IMR-90 (cell line): ENCODE measurements around the gene TCF3. TPM values are rescaled to one million over a fixed set of nuclear protein-coding genes. Genes with fewer than 3 reads are reported as not detected.

Experiments used
- ATAC-seq: fragments of 200-7000 bp; cut with Tn5 transposase; 2 replicates; pipeline ENCODE4 v1.9.1; 2020; ENCODE audit warnings: low read depth, mild to moderate bottlenecking, moderate library complexity
- BruUV-seq: library from RNA; stranded (reverse); fragments of 400-500 nt; replicated peaks from 2 replicates; lab custom pipeline; 2021; lab: Mats Ljungman, UMichigan
- CTCF ChIA-PET: fragments of 300-600 bp; formaldehyde crosslinking; extraction: SDS; loops from one replicate; lab custom pipeline; 2021; ENCODE audit warnings: antibody characterized with exemption; lab: Yijun Ruan, JAX
- POLR2A ChIA-PET: fragments of 300-600 bp; sonication (Branson Sonifier 250); formaldehyde crosslinking; loops from one replicate; lab custom pipeline; 2022; ENCODE audit warnings: antibody characterized with exemption; ENCODE audit not compliant: unreplicated experiment; lab: Charles Lee
- DNase-seq: peaks from one replicate; pipeline ENCODE4 v3.0.0; 2013
- H2AFZ ChIP-seq: replicated peaks from 2 replicates; pipeline ENCODE3; 2013; ENCODE audit warnings: low read length, mild to moderate bottlenecking; ENCODE audit not compliant: poor library complexity
- H2AK5ac ChIP-seq: 2 replicates; pipeline ENCODE4 v1.6.1; 2013; ENCODE audit warnings: low read depth, low read length, inconsistent platforms
- H2AK9ac ChIP-seq: replicated peaks from 2 replicates; pipeline ENCODE3; 2013; ENCODE audit warnings: mild to moderate bottlenecking, low read depth, low read length, moderate library complexity; ENCODE audit not compliant: poor library complexity
- H2BK120ac ChIP-seq: 2 replicates; pipeline ENCODE4 v1.6.1; 2013; ENCODE audit warnings: low read depth, low read length, inconsistent platforms
- H2BK15ac ChIP-seq: 3 replicates; pipeline ENCODE4 v1.6.1; 2013; ENCODE audit warnings: low read depth, low read length, inconsistent platforms
- H2BK20ac ChIP-seq: 2 replicates; pipeline ENCODE4 v1.6.1; 2013; ENCODE audit warnings: low read depth, mild to moderate bottlenecking, inconsistent platforms, low read length, moderate library complexity
- H2BK5ac ChIP-seq: 2 replicates; pipeline ENCODE4 v1.6.1; 2013; ENCODE audit warnings: mild to moderate bottlenecking, low read depth, low read length, inconsistent platforms; ENCODE audit not compliant: poor library complexity, severe bottlenecking
- H3K14ac ChIP-seq: replicated peaks from 2 replicates; pipeline ENCODE4 v1.6.1; 2013; ENCODE audit warnings: low read depth, low read length, inconsistent platforms
- H3K18ac ChIP-seq: 2 replicates; pipeline ENCODE4 v1.6.1; 2013; ENCODE audit warnings: low read depth, low read length, control low read depth
- H3K23ac ChIP-seq: 2 replicates; pipeline ENCODE4 v1.6.1; 2013; ENCODE audit warnings: low read depth, low read length, inconsistent platforms
- H3K27ac ChIP-seq: 2 replicates; pipeline ENCODE4 v1.5.1; 2013; ENCODE audit warnings: mild to moderate bottlenecking, control low read depth, low read length; ENCODE audit not compliant: insufficient read depth
- H3K27me3 ChIP-seq: 2 replicates; pipeline ENCODE4 v1.6.1; 2013; ENCODE audit warnings: low read length; ENCODE audit not compliant: control insufficient read depth, insufficient read depth
- H3K36me3 ChIP-seq: 2 replicates; pipeline ENCODE4 v1.6.1; 2013; ENCODE audit warnings: low read length, mixed read lengths; ENCODE audit not compliant: control insufficient read depth, insufficient read depth
- H3K4ac ChIP-seq: 2 replicates; pipeline ENCODE4 v1.6.1; 2013; ENCODE audit warnings: low read depth, low read length, inconsistent platforms
- H3K4me1 ChIP-seq: 2 replicates; pipeline ENCODE4 v1.6.1; 2013; ENCODE audit warnings: low read length, mixed read lengths; ENCODE audit not compliant: control insufficient read depth, insufficient read depth
- H3K4me2 ChIP-seq: 2 replicates; pipeline ENCODE4 v1.6.1; 2013; ENCODE audit warnings: low read depth, mild to moderate bottlenecking, control low read depth, low read length, moderate library complexity
- H3K4me3 ChIP-seq: 2 replicates; pipeline ENCODE4 v1.5.1; 2013; ENCODE audit warnings: low read depth, mild to moderate bottlenecking, control low read depth, low read length, moderate library complexity; ENCODE audit not compliant: insufficient read depth
- H3K56ac ChIP-seq: 2 replicates; pipeline ENCODE4 v1.6.1; 2013; ENCODE audit warnings: low read length, inconsistent platforms; ENCODE audit not compliant: insufficient read depth; ENCODE audit errors: extremely low read depth
- H3K79me1 ChIP-seq, 2 experiments: 2 replicates each; pipeline ENCODE4 v1.6.1; 2013; ENCODE audit warnings: low read length in 2 of 2, inconsistent platforms in 1 of 2, low read depth in 1 of 2
- H3K9ac ChIP-seq: 2 replicates; pipeline ENCODE4 v1.6.1; 2013; ENCODE audit warnings: low read depth, low read length, control low read depth
- H3K9me1 ChIP-seq: 2 replicates; pipeline ENCODE4 v1.6.1; 2013; ENCODE audit warnings: low read length, inconsistent platforms; ENCODE audit not compliant: insufficient read depth
- H3K9me3 ChIP-seq: 2 replicates; pipeline ENCODE4 v1.6.1; 2013; ENCODE audit warnings: low read length; ENCODE audit not compliant: control insufficient read depth, insufficient read depth
- H4K20me1 ChIP-seq: 2 replicates; pipeline ENCODE4 v1.6.1; 2013; ENCODE audit warnings: low read length, inconsistent platforms; ENCODE audit not compliant: insufficient read depth
- H4K5ac ChIP-seq: 2 replicates; pipeline ENCODE4 v1.6.1; 2013; ENCODE audit warnings: mild to moderate bottlenecking, low read depth, low read length, control low read depth
- H4K8ac ChIP-seq, 2 experiments: 2 replicates each; pipeline ENCODE4 v1.6.1; 2013; ENCODE audit warnings: low read depth in 2 of 2, low read length in 2 of 2, control low read depth in 1 of 2, inconsistent platforms in 1 of 2
- H4K91ac ChIP-seq: 2 replicates; pipeline ENCODE4 v1.6.1; 2013; ENCODE audit warnings: low read depth, low read length, inconsistent platforms; ENCODE audit not compliant: insufficient read depth
- BHLHE40 ChIP-seq: fragments of 150-350 bp; IDR thresholded peaks from 2 replicates; pipeline ENCODE4 v1.6.1; 2016; ENCODE audit warnings: mild to moderate bottlenecking, low read depth, low read length
- CHD1 ChIP-seq: IDR thresholded peaks from 2 replicates; pipeline ENCODE4 v1.6.1; 2012; ENCODE audit warnings: low read depth, low read length, improper control_type of control experiment
- CTCF ChIP-seq: conservative IDR thresholded peaks from 2 replicates; pipeline ENCODE4 v1.5.1; 2012; ENCODE audit warnings: mild to moderate bottlenecking, low read depth, low read length, improper control_type of control experiment
- ELK1 ChIP-seq: fragments of 150-350 bp; IDR thresholded peaks from 2 replicates; pipeline ENCODE4 v1.6.1; 2016; ENCODE audit warnings: low read depth, mild to moderate bottlenecking, low read length, moderate library complexity, borderline replicate concordance
- MAZ ChIP-seq: IDR thresholded peaks from 2 replicates; pipeline ENCODE4 v1.6.1; 2012; ENCODE audit warnings: low read depth, mild to moderate bottlenecking, low read length, improper control_type of control experiment, moderate library complexity, borderline replicate concordance
- MXI1 ChIP-seq: IDR thresholded peaks from 2 replicates; pipeline ENCODE4 v1.6.1; 2012; ENCODE audit warnings: low read depth, mild to moderate bottlenecking, low read length, moderate library complexity, borderline replicate concordance
- POLR2A ChIP-seq: IDR thresholded peaks from 2 replicates; pipeline ENCODE4 v1.6.1; 2012; ENCODE audit warnings: mild to moderate bottlenecking, low read depth, low read length
- RFX5 ChIP-seq: IDR thresholded peaks from 2 replicates; pipeline ENCODE4 v1.8.0; 2012; ENCODE audit warnings: low read depth, mild to moderate bottlenecking, low read length, moderate library complexity
- SMC3 ChIP-seq: fragments of 150-350 bp; IDR thresholded peaks from 2 replicates; pipeline ENCODE4 v1.6.1; 2016; ENCODE audit warnings: low read depth, mild to moderate bottlenecking, antibody characterized with exemption, low read length, moderate library complexity
- USF2 ChIP-seq: fragments of 150-350 bp; IDR thresholded peaks from 2 replicates; pipeline ENCODE4 v1.6.1; 2017; ENCODE audit warnings: mild to moderate bottlenecking, antibody characterized with exemption, low read length, low read depth
- WGBS, 2 experiments: methylation state at CpG; one replicate each; pipeline versions ENCODE4 v1.1.5 to v1.1.7; 2013; ENCODE audit warnings: missing lambda C conversion rate in 2 of 2; ENCODE audit not compliant: insufficient read length in 1 of 2; ENCODE audit errors: extremely low coverage in 2 of 2; 5-methylcytosine and 5-hydroxymethylcytosine counted together
- dilution Hi-C: fragments of 300-500 bp; cut with HindIII; formaldehyde crosslinking; loops from one replicate; pipeline ENCODE4 v1.14.3; 2018; ENCODE audit warnings: low sequenced_read_pairs; ENCODE audit not compliant: unreplicated experiment
- in situ Hi-C: fragments of 300-500 bp; cut with MboI; formaldehyde crosslinking; loops from 3 replicates; pipeline ENCODE4 v1.14.3; 2019; ENCODE audit warnings: low sequenced_read_pairs, inconsistent platforms, mixed read lengths
- intact Hi-C: fragments of 100-400 bp; cut with micrococcal nuclease; formaldehyde crosslinking; loops from 2 replicates; pipeline ENCODE4 v1.10.0; 2022
- polyA plus RNA-seq, 3 experiments: library from polyadenylated mRNA; depleted of rRNA; stranded (reverse); fragments of >200 nt; gene quantifications; 2 replicates each; pipeline ENCODE4 v1.2.3, GENCODE V29; 2012; ENCODE audit warnings: low replicate concordance in 1 of 3
- total RNA-seq: library from RNA; depleted of rRNA; stranded (reverse); fragments of >200 nt; gene quantifications from 2 replicates; pipeline ENCODE4 v1.2.3, GENCODE V29; 2012

Gene TCF3
- total and polyA plus RNA-seq, 2 of the 4 experiments (the other 2 are of a cell fraction) = 29.9 to 127 TPM

GRCh38 chr19:1684573-1684912 lies 32.1 kb upstream of the TCF3 start:
- Histone ChIP-seq H3K56ac (no peak overlapping the region), H4K20me1 (no peaks in the 10 kb centered on the region), H2AK5ac (no peak overlapping the region), H4K8ac (no peak overlapping the region), H3K9ac (no peak overlapping the region), H3K4me2 (no peak overlapping the region), H3K9me1 (no peaks in the 10 kb centered on the region), H3K9me3 (no peaks in the 10 kb centered on the region), H2BK20ac (no peak overlapping the region), H2BK5ac (no peak overlapping the region), H3K36me3 (no peaks in the 10 kb centered on the region), H4K5ac (no peak overlapping the region), H3K4me3 (no peak overlapping the region), H2AFZ (no peak overlapping the region), H3K23ac (no peak overlapping the region), H3K4me1 (no peaks in the 10 kb centered on the region), H3K79me1 (no peaks in the 10 kb centered on the region), H3K27me3 (peaks cover 35% of the 10 kb centered on the region), H3K18ac (no peak overlapping the region), H3K4ac (no peak overlapping the region), H2BK120ac (no peak overlapping the region), H3K14ac (no peak overlapping the region), H2AK9ac (no peak overlapping the region), H2BK15ac (no peak overlapping the region), H3K27ac (no peak overlapping the region), H4K91ac (no peak overlapping the region)
- DNase-seq (no peak), ATAC-seq (no peak)
- dilution Hi-C loops (no loop called here), intact Hi-C loops (no loop called here), in situ Hi-C loops (no loop called here)
- no TSS peak for BruUV-seq
- ChIA-PET POLR2A (no interaction called here), CTCF (interaction anchor here (2.9 kb wide), 1 partner anchor 12 kb away, joined by 10 read pairs; no protein-coding TSS in a partner anchor)
- WGBS, 2 experiments = 80% methylated on average over 2 of the region's 10 CpGs; no CpG with 5 or more reads in 1 of the 2 experiments
- TF ChIP-seq POLR2A (no peak), CHD1 (no peak), CTCF (no peak), MXI1 (no peak), USF2 (no peak), ELK1 (no peak), SMC3 (no peak), RFX5 (no peak), MAZ (no peak), BHLHE40 (no peak)
